Spinal cord (tissue), 10 donors: Measurements from ENCODE around the gene MAMDC2. TPM values are rescaled to one million over a fixed set of nuclear protein-coding genes. Genes with fewer than 3 reads are reported as not detected.

Experiments
- DNase-seq, 6 donors: peaks; one replicate each; pipeline versions ENCODE4 v3.0.0 to v3.0.0-alpha.2; 2013 to 2015; ENCODE audit warnings: low spot score in 6 of 6, low read depth in 4 of 6
- H3K27ac ChIP-seq: one replicate; pipeline ENCODE4 v1.5.1; 2013; ENCODE audit warnings: low read depth, low read length, control low read depth
- H3K27me3 ChIP-seq: one replicate; pipeline ENCODE4 v1.6.1; 2013; ENCODE audit warnings: low read length; ENCODE audit not compliant: control insufficient read depth, insufficient read depth
- H3K36me3 ChIP-seq: one replicate; pipeline ENCODE4 v1.6.1; 2013; ENCODE audit warnings: low read length; ENCODE audit not compliant: control insufficient read depth, insufficient read depth
- H3K4me1 ChIP-seq: one replicate; pipeline ENCODE4 v1.6.1; 2013; ENCODE audit warnings: low read length; ENCODE audit not compliant: control insufficient read depth, insufficient read depth
- H3K4me3 ChIP-seq: one replicate; pipeline ENCODE4 v1.5.1; 2013; ENCODE audit warnings: low read depth, low read length, control low read depth
- H3K9me3 ChIP-seq: one replicate; pipeline ENCODE4 v1.6.1; 2013; ENCODE audit warnings: low read length; ENCODE audit not compliant: control insufficient read depth, insufficient read depth
- WGBS: methylation state at CpG from one replicate; pipeline ENCODE4 v1.1.5; 2013; ENCODE audit warnings: missing lambda C conversion rate; ENCODE audit not compliant: insufficient coverage; 5-methylcytosine and 5-hydroxymethylcytosine counted together
- polyA plus RNA-seq, 2 donors: library from polyadenylated mRNA; unstranded; fragments of 120-200 nt; gene quantifications; one replicate each; pipeline ENCODE4 v1.2.1, GENCODE V29; 2013; ENCODE audit not compliant: insufficient read length in 2 of 2
- total RNA-seq, 2 donors: library from RNA; depleted of rRNA in 1 of 2; stranded (reverse); fragments of 120-200 nt in 1 of 2; fragments of >200 nt in 1 of 2; gene quantifications; one replicate each; pipeline versions ENCODE4 v1.2.3 to v1.2.4, GENCODE V29; 2013 to 2014
- donor health status: healthy.

MAMDC2 gene
- total and polyA plus RNA-seq, 4 donors = 2.0 to 8.2 (median 4.2) TPM

- Histone ChIP-seq H3K36me3 (no peaks in the 10 kb centered on the region), H3K27ac (no peak overlapping the region), H3K27me3 (no peaks in the 10 kb centered on the region), H3K9me3 (no peaks in the 10 kb centered on the region), H3K4me1 (no peaks in the 10 kb centered on the region), H3K4me3 (no peak overlapping the region)
- no CpG with 5 or more reads among the region's 3 CpGs for WGBS
- no peak for DNase-seq
Observed at GRCh38 chr9:70058569-70059116, 15.0 kb downstream of the MAMDC2 start.

- no peak overlapping the region for H3K27ac ChIP-seq
- no peaks in the 10 kb centered on the region for H3K36me3 ChIP-seq
- H3K4me3 ChIP-seq = no peak overlapping the region
- no peak for DNase-seq
- H3K4me1 ChIP-seq = no peaks in the 10 kb centered on the region
- H3K9me3 ChIP-seq = no peaks in the 10 kb centered on the region
- H3K27me3 ChIP-seq = no peaks in the 10 kb centered on the region
- 81% methylated on average over 2 of the region's 3 CpGs for WGBS
Observed at GRCh38 chr9:70060148-70060882, 16.7 kb downstream of the MAMDC2 start.

GRCh38 chr9:70060883-70061507 lies 17.3 kb downstream of the MAMDC2 start:
- H3K36me3 ChIP-seq = no peaks in the 10 kb centered on the region
- no peak for DNase-seq
- no peak overlapping the region for H3K27ac ChIP-seq
- H3K9me3 ChIP-seq = no peaks in the 10 kb centered on the region
- no peaks in the 10 kb centered on the region for H3K4me1 ChIP-seq
- no peak overlapping the region for H3K4me3 ChIP-seq
- H3K27me3 ChIP-seq = no peaks in the 10 kb centered on the region

GRCh38 chr9:70061776-70062175 lies 18.1 kb downstream of the MAMDC2 start:
- H3K36me3 ChIP-seq = no peaks in the 10 kb centered on the region
- no peaks in the 10 kb centered on the region for H3K4me1 ChIP-seq
- DNase-seq = peak in 1 of 6 donors; percentile 41
- no peaks in the 10 kb centered on the region for H3K9me3 ChIP-seq
- H3K27me3 ChIP-seq = no peaks in the 10 kb centered on the region
- no peak overlapping the region for H3K4me3 ChIP-seq
- WGBS = 50% methylated on average over 1 of the region's 1 CpG
- H3K27ac ChIP-seq = no peak overlapping the region

GRCh38 chr9:70064496-70064895 lies 20.8 kb downstream of the MAMDC2 start:
- H3K36me3 ChIP-seq = no peaks in the 10 kb centered on the region
- no peak overlapping the region for H3K4me3 ChIP-seq
- no CpG with 5 or more reads among the region's 1 CpG for WGBS
- no peaks in the 10 kb centered on the region for H3K27me3 ChIP-seq
- no peaks in the 10 kb centered on the region for H3K4me1 ChIP-seq
- H3K9me3 ChIP-seq = no peaks in the 10 kb centered on the region
- H3K27ac ChIP-seq = no peak overlapping the region
- DNase-seq = no peak

- Histone ChIP-seq H3K27ac (no peak overlapping the region), H3K9me3 (no peaks in the 10 kb centered on the region), H3K4me1 (no peaks in the 10 kb centered on the region), H3K27me3 (no peaks in the 10 kb centered on the region), H3K4me3 (no peak overlapping the region), H3K36me3 (no peaks in the 10 kb centered on the region)
- DNase-seq = no peak
- WGBS = no CpG with 5 or more reads among the region's 2 CpGs
Observed at GRCh38 chr9:70065572-70065971, 21.9 kb downstream of the MAMDC2 start.

GRCh38 chr9:70066418-70066817 lies 22.8 kb downstream of the MAMDC2 start:
- Histone ChIP-seq H3K4me3 (no peak overlapping the region), H3K4me1 (no peaks in the 10 kb centered on the region), H3K9me3 (no peaks in the 10 kb centered on the region), H3K36me3 (no peaks in the 10 kb centered on the region), H3K27ac (no peak overlapping the region), H3K27me3 (no peaks in the 10 kb centered on the region)
- DNase-seq = no peak
- WGBS = 100% methylated on average over 3 of the region's 4 CpGs

- no peak for DNase-seq
- no peak overlapping the region for H3K4me3 ChIP-seq
- H3K36me3 ChIP-seq = no peaks in the 10 kb centered on the region
- H3K9me3 ChIP-seq = no peaks in the 10 kb centered on the region
- H3K4me1 ChIP-seq = no peaks in the 10 kb centered on the region
- no peak overlapping the region for H3K27ac ChIP-seq
- 90% methylated on average over 2 of the region's 2 CpGs for WGBS
- no peaks in the 10 kb centered on the region for H3K27me3 ChIP-seq
Observed at GRCh38 chr9:70066874-70067273, 23.2 kb downstream of the MAMDC2 start.

GRCh38 chr9:70069704-70070103 lies 26.1 kb downstream of the MAMDC2 start:
- H3K4me3 ChIP-seq = no peak overlapping the region
- H3K4me1 ChIP-seq = peaks cover 3% of the 10 kb centered on the region
- DNase-seq = peak in 1 of 6 donors; percentile 50
- no peak overlapping the region for H3K27ac ChIP-seq
- WGBS = 60% methylated on average over 1 of the region's 3 CpGs
- H3K36me3 ChIP-seq = no peaks in the 10 kb centered on the region
- no peaks in the 10 kb centered on the region for H3K9me3 ChIP-seq
- H3K27me3 ChIP-seq = no peaks in the 10 kb centered on the region

GRCh38 chr9:70073193-70073592 lies 29.5 kb downstream of the MAMDC2 start:
- Histone ChIP-seq H3K36me3 (no peaks in the 10 kb centered on the region), H3K4me3 (no peak overlapping the region), H3K9me3 (no peaks in the 10 kb centered on the region), H3K4me1 (peaks cover 6% of the 10 kb centered on the region), H3K27ac (no peak overlapping the region), H3K27me3 (no peaks in the 10 kb centered on the region)
- 100% methylated on average over 1 of the region's 2 CpGs for WGBS
- DNase-seq = no peak
